GM21528 (cell line): ENCODE measurements around the gene OR14I1.

ENCODE experiments used
- ATAC-seq: cut with Tn5 transposase; IDR thresholded peaks from one replicate; pipeline ENCODE4 v1.9.1; 2021; ENCODE audit warnings: mild to moderate bottlenecking, moderate library complexity; ENCODE audit not compliant: unreplicated experiment, low FRiP score

The OR14I1 gene

DNA sequence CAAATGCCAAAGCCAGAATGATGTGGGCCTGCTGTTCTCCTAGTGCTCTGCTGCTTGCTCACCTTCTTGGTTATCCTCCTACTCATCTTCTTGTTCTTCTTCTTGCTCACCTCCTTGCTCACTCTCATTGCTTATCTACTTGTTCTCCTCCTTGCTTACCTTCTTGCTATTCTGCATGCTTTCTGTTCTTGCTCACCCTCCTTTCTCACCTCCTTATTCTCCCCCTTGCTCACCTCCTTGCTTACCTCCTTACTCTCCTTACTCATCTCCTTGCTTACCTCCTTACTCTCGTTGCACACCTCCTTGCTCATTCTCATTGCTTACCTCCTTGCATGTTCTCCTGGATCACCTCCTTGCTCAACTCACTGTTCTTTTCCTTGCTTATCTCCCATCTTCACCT, at the start of gene OR14I1:
TSS of gene OR14I1 (minus strand) at position 53 of the 400 bp plus-strand sequence.
- ATAC-seq: no peak

DNA sequence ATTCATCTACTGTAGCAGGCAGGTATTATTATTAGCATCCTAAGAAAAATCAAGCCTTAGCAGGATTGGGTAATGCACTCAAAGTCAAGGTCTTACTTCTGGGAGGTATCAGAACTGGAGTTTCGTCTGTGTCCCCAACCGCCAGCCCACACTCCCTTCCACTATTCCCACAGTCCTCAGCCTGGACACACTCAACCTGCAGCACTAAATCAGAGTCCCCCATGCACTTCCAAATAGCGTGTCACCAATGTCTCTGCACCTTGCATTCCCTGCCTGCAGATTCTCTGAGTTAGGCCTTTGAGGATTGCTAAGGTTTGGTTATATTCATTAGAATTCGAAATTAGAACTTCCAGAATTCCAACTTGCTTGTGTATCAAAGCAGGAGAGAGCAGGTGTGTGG, 49.1 kb upstream of the OR14I1 start:
- ATAC-seq: no peak

- ATAC-seq: no peak
These were observed 48.6 kb upstream of the OR14I1 start for GRCh38 chr1:248751142-248751541.

- no peak for ATAC-seq
These were observed 47.9 kb upstream of the OR14I1 start for GRCh38 chr1:248750496-248750895.

DNA sequence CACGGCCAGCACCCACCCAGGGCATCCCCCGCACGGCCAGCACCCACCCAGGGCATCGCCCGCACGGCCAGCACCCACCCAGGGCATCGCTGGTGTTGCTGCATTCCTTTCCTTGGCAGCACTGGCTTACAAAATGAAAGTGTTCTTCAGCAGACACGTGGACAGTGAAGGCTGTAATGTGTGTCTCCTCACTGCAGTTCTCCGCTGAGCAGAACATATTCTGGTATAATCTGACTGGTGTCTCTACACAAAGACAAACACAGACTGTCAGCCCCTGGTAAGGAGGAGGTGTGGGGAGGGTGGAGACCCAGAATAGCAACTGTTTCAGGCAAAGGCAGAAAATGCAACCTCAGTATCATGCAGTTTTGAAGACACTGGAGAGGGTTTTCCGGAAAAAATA, 45.6 kb upstream of the OR14I1 start:
- no peak for ATAC-seq

- no peak for ATAC-seq
These were observed 38.3 kb upstream of the OR14I1 start for GRCh38 chr1:248740876-248741275.

DNA sequence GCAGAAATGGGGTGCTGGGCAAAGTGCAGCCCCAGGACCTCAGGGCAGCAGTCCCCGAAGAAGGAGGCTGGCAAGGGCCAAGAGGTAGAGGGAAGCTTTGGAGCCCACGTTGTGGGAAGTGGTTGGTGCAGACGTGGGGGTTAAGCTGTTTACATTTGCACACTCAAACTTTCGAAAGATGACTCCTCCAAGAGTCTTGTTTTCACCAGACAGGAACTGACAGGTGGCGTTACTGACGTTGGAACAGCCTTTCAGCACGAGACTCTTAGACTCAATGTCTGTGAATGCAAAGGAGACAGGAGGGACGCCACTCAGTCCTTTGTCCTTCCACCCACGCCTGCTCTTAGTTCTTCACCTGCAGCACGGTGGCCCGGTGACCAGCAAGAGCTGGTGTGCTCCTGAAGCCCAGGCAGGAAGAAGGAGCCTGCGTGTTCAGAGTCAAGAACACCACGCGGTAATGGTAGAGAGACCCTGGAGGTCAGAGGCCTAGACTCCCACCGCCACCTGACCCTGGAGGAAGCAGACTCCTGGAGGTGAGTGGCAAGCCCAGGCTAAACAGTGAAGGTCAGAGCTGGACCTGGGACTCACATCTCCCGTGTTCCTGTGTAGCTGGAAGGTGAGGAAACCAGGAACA, 37.1 kb upstream of the OR14I1 start:
- no peak for ATAC-seq

- ATAC-seq: no peak
These were observed 34.9 kb upstream of the OR14I1 start for GRCh38 chr1:248737457-248737856.

DNA sequence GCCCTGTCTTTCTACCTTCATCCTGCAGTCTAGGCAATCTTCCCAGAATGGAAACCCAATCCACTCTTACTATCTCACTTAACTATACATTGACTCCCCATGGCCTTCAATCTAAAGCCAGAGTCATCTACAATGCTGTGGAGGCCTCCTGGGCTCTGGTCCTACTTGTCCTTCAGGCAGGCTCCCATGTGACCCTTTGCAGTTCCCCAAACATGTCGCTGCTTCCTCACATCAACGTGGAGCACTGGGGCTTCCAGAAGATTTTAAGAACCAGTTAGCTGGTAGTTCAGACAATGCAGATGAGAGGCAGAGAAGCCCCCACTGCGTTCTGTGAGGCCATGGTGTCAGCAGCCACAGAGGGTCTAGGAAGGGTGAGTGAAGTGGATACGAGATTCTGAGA, 34.4 kb upstream of the OR14I1 start:
- ATAC-seq: no peak

DNA sequence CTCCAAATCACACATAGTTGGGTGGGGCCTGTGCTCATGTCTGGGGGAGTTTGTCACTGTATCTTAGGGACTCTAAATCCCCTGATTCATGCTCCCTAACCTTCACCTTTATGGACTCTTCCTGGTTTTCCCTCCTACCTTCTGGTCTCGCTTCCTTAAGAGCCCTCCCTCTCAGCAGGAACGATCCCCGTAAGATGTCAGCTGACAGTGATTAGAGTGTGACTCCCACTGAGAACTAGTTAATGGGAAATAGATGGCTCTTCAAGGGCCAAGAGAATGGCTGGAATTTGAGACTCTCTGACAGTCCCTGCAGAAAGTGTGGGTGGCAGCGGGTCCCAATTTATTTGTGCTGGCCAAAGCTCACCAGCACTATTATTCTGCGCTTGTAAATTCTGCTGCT, 31.0 kb upstream of the OR14I1 start:
- no peak for ATAC-seq

GRCh38 chr1:248730507-248731335, 28.2 kb upstream of the OR14I1 start:
- no peak for ATAC-seq

GRCh38 chr1:248714248-248714647, 11.7 kb upstream of the OR14I1 start:
- no peak for ATAC-seq

DNA sequence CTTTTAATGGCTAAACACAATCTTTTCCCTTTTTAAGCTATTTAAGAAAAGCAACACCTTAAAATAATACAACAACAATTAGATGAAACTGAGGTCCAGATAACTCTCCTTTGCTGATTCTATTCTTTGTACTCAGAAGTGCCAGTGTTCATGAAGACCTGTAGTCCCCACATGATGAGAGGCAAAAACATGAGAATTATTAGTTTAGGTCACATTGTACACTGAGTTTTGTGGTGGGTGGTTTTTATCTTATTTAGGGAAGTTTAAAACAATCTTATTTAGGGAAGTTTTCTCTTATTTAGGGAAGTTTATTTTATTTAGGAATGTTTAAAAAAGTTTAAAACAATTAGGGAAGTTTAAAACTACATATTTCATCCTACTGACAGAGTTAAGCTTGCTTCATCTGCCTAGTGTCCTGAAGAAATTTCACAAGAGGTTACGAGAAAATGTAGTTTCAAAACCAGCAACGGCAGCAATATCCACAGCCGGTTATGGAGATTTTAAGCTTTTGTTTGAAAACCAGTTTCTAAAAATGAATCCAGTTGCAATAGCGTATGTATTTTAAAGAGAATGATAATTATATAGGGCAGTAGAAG, 7.8 kb upstream of the OR14I1 start:
- ATAC-seq: no peak

DNA sequence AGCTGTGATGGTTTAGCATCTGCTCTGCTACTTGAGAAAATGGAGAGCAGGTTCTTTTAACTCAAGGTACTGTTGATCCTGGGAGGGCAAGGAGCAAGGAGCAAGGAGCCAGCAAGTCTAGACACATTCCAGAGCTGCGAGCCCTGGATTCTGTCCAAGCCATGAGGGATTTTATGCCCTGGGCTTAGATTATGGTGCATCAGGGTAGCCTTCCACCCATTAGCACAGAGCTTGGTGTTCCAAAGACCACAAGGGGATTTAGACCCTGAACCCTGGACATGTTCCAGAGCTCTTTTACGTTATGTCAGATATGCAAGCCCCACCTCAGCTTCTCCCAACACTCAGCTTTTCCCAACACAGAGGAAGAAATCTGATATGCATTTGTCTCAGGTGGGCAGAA, 2.0 kb upstream of the OR14I1 start:
- ATAC-seq: no peak

DNA sequence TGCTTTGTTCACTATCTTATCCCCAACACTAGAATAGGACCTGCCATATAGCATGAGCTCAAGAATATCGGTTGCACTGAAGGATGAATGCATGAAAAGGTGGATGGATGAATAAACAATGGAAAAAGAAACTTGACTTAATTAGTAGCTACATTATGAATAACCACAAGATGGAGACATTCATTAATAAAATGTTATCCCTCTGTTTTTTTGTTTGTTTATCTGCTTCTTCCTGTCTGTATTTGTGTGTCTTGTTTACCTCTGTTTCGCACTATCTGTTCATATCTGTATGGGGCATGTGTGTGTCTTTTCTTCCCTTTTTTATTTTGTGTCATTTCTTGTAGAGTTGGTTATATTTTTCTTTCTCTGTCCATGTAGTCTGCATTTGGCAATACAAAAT, 1.1 kb upstream of the OR14I1 start:
- no peak for ATAC-seq

DNA sequence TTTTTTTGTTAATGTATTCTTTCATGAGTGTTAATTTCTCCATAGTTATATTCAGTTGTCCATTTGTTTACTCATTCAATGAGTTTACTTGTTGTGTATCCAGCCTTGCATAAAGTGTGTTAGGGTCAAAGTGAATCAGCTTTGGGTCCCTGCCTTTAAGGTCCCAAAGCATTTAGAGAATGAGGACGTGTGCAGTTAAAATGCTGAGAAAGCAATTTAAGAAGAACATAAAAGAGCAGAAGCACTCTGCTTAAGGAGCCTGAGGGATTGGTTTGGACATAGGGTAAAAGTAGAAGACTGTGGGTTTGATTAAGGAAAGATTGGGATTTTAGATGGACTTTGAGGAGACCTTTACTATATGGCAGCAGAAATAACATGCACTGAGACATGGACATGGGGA, 3.5 kb downstream of the OR14I1 start:
- no peak for ATAC-seq

DNA sequence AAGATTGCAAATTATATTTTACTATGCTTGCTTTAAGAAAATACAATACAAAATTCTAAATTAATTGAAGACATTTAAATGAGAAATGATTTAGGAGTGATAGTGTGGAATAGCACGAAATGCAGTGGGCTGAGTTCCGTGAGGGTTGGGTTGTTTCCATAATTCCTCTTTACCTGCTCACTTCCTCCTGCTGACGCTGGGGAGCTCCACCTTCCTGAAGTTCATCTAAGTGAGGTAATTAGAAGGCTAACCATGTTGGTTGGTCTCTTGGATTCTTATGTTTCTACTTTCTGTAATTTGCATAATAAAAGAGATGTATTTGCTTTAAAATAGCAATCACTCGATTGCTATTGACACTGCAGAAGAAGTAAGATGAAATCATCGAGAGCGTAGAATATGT, 4.7 kb downstream of the OR14I1 start:
- ATAC-seq: no peak

DNA sequence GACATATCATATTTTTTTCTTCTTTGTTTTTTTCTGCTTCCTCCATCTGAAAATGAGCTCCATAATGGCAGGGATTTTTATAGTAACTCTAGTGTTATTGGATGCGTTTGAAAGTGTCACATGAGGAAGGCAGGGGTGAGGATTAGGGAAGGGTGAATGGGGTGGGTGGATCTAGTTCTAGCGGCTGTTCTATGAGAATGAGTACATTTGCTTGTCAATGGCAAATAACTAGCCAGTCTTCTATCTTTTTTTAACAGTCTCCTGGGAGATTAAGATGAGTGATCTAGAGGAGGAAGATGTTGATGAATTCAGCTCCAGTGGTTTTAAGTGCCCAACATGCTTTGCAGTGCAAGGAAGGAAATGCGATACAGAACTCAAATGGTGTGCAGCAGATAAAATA, 5.8 kb downstream of the OR14I1 start:
- no peak for ATAC-seq

DNA sequence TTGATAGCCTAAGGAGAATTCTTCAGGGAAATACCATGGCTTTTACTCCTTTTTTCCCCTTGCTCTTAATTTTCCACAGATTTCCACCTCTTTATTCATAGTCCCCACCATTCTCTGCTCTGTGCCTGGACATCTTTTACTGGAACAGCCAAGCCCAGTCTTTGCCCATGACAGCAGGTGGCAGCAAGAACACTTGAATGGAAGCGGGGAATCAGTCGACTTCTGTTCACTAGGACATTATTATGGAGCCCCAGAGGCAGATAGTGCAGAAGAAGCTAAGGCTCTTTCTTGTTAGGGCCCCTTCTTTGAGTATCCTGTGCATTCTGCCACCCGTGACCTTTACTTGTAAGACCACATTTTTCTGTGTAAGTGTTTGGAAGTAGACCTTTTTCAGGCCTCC, 6.3 kb downstream of the OR14I1 start:
- ATAC-seq: no peak

DNA sequence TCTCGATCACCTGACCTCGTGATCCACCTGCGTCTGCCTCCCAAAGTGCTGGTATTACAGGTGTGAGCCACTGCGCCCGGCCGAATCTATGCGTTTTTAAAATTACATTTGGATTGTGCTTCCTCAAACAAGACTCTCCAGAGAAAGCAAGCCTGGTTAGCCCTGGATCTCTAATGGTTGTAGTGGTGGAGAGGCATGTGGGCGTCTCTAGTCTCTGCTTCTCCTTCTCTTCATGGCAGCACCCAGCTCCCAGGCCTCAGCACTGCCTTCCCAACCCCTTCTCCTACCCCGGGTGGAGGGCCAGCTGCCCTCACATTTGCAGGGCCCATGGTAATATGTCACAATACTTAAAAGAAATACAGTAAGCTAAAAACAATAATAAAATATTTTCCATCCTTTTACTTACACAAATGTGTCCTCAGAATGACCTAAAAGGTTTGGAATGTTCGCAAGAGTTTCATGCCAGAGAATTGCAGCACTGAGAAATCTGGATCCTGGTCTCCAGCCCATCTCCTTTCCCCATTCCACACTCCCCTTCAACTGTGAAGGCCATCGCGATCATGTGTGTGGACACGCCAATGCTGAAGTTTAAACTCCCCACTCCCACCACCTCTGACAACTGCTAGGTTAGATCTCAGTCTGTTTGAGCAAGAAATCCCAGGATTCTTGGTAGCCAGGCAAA, 7.0 kb downstream of the OR14I1 start:
- no peak for ATAC-seq

- no peak for ATAC-seq
These were observed 10.9 kb downstream of the OR14I1 start for GRCh38 chr1:248691567-248692155.
